Right cardiac atrium (tissue), 5 donors: Measurements from ENCODE around the gene TMEM214. TPM values are rescaled to one million over a fixed set of nuclear protein-coding genes. Genes with fewer than 3 reads are reported as not detected.
"Not testable (repeated sequence)": the region's sequence is repeated elsewhere in the genome, so short reads cannot be mapped to it uniquely, and the experiment has no call there.

ENCODE experiments used
- ATAC-seq, 2 donors: fragments of 200-7000 bp; cut with Tn5 transposase; one replicate each; pipeline versions ENCODE4 v1.8.0 to v1.9.1; 2020; ENCODE audit warnings: moderate library complexity in 2 of 2, mild to moderate bottlenecking in 1 of 2
- DNase-seq, 3 donors: peaks; one replicate each; pipeline ENCODE4 v3.0.0-alpha.2; 2020
- H3K27ac ChIP-seq: one replicate; pipeline ENCODE4 v1.5.1; 2013; ENCODE audit warnings: mild to moderate bottlenecking, low read length, control low read depth, moderate library complexity
- H3K27me3 ChIP-seq: one replicate; pipeline ENCODE4 v1.6.1; 2013; ENCODE audit not compliant: control insufficient read depth, insufficient read depth
- H3K4me1 ChIP-seq: one replicate; pipeline ENCODE4 v1.6.1; 2013; ENCODE audit warnings: low read length; ENCODE audit not compliant: control insufficient read depth, insufficient read depth
- H3K4me3 ChIP-seq: one replicate; pipeline ENCODE4 v1.5.1; 2013; ENCODE audit warnings: low read length, control low read depth
- H3K9me3 ChIP-seq: one replicate; pipeline ENCODE4 v1.6.1; 2013; ENCODE audit warnings: low read length; ENCODE audit not compliant: control insufficient read depth
- WGBS: extraction: QIAGEN DNeasy Blood & Tissue Kit; methylation state at CpG from one replicate; pipeline ENCODE4 v1.1.7; 2013; 5-methylcytosine and 5-hydroxymethylcytosine counted together
- intact Hi-C, 4 donors: fragments of 100-400 bp; cut with DNase I; formaldehyde crosslinking; loops; one replicate each; pipeline versions ENCODE4 v1.11.0 to v1.14.0; 2022 to 2023
- polyA plus RNA-seq: library from polyadenylated mRNA; stranded (reverse); fragments of 200-250 nt; gene quantifications from one replicate; pipeline ENCODE4 v1.2.3, GENCODE V29; 2013
- total RNA-seq, 4 donors: library from RNA; stranded (reverse); fragmentation: NEBNext Ultra II Directional; extraction: Animal tissue kit (Norgen Biotek cat#: 25700); gene quantifications; one replicate each; pipeline ENCODE4 v1.2.1, GENCODE V29; 2021
- donor health status: healthy with polysubstance abuse.
- donor health status: DM: no; HTN: yes; CAD: no.
- donor health status: DM: no; HTN: no; CAD: no.
- donor health status: DM: no; HTN: yes; CAD: no; lungs with severe emphysema.
- donor health status: DM: yes; HTN: yes; CAD: no.

Gene TMEM214
- total and polyA plus RNA-seq, 5 donors: 29.4 to 56.7 (median 46.0) TPM

DNA sequence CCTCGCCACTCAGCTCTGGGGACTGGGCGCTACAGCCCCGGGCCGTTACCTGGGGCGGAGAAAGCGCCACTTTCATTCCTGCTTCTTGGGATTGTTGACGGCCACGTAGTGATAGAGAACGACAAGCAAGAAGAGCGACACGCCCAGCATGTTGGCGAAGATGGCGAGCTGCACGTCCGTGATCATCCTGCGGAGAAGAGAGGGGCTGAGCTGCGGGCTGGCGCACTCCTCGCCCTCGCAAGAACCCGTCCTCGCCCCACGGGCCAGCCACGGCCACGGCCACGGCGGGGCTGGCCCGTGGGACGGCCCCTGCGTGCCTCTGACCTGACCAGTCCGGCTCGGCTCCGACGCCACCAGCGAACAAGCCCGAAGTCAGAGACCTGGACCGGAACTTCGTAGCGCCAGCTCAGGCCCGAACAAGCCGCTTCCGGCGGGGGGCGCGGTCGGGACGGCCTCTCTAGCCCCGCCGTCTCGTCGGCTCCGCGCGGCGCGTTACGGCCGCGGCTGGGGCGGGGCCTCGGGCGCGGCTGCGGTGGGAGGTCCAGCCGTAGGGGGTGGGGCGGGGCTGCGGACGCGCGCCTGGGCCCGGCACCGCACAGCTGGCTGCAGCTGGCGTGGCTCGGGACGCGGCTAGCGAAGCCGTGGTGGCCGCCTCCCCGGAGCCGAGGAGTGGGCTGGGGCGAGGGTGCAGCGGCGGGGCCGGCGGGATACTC lies 38.7 kb downstream of the TMEM214 start, which contains the start of gene OST4:
TSS of gene OST4 (minus strand) at position 378 of the 713 bp plus-strand sequence.
- H3K4me3 ChIP-seq: peak within 1 kb of the TSS; percentile 68
- ATAC-seq (peak; percentile 95), DNase-seq (peak; percentile 95 to 98 (median 98))
- H3K4me1 ChIP-seq: peaks cover 6% of the 10 kb centered on the region
- intact Hi-C loops: no loop called here
- H3K27ac ChIP-seq: peak within 1 kb of the TSS; percentile 76
- no peaks in the 10 kb centered on the region for H3K27me3 ChIP-seq
- WGBS: under 1% methylated on average over 86 of the region's 86 CpGs
- H3K9me3 ChIP-seq: no peaks in the 10 kb centered on the region

GRCh38 chr2:27071990-27072830 lies 39.4 kb downstream of the TMEM214 start:
- Histone ChIP-seq H3K4me3 (peak overlapping the region; percentile 68), H3K27me3 (no peaks in the 10 kb centered on the region), H3K4me1 (peaks cover 6% of the 10 kb centered on the region), H3K27ac (peak overlapping the region; percentile 76), H3K9me3 (no peaks in the 10 kb centered on the region)
- intact Hi-C loops: no loop called here
- 2% methylated on average over 34 of the region's 34 CpGs for WGBS
- DNase-seq (peak; percentile 73 to 94 (median 93)), ATAC-seq (peak; percentile 39 to 53)

- Histone ChIP-seq H3K9me3 (no peaks in the 10 kb centered on the region), H3K4me1 (peaks cover 6% of the 10 kb centered on the region), H3K4me3 (no peak overlapping the region), H3K27me3 (no peaks in the 10 kb centered on the region), H3K27ac (peak overlapping the region; percentile 76)
- ATAC-seq (no peak), DNase-seq (no peak)
- intact Hi-C loops: no loop called here
- 48% methylated on average over 5 of the region's 5 CpGs for WGBS
Observed at GRCh38 chr2:27072920-27073319, 40.2 kb downstream of the TMEM214 start.

- H3K4me1 ChIP-seq: peaks cover 4% of the 10 kb centered on the region
- peak overlapping the region; percentile 75 for H3K27ac ChIP-seq
- ATAC-seq (no peak), DNase-seq (peak in 1 of 3 donors; percentile 23)
- no peaks in the 10 kb centered on the region for H3K27me3 ChIP-seq
- WGBS: 15% methylated on average over 2 of the region's 2 CpGs
- no peak overlapping the region for H3K4me3 ChIP-seq
- intact Hi-C loops: no loop called here
- H3K9me3 ChIP-seq: no peaks in the 10 kb centered on the region
Observed at GRCh38 chr2:27073782-27074181, 41.0 kb downstream of the TMEM214 start.

- H3K27me3 ChIP-seq: no peaks in the 10 kb centered on the region
Observed at GRCh38 chr2:27074738-27075565, 42.2 kb downstream of the TMEM214 start.

DNA sequence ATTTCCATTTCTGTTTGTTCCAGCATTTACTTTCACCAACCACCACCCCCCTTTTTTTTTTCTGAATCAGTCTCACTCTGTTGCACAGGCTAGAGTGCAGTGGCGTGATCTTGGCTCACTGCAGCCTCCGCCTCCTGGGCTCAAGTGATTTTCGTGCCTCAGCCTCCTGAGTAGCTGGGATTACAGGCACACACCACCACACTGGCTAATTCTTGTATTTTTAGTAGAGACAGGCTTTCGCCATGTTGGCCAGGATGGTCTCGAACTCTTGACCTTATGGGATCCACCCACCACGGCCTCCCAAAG lies 42.8 kb downstream of the TMEM214 start:
- H3K9me3 ChIP-seq, H3K27ac ChIP-seq, H3K27me3 ChIP-seq, H3K4me1 ChIP-seq, ATAC-seq, intact Hi-C loops, H3K4me3 ChIP-seq: not testable (repeated sequence)
- DNase-seq: peak in 1 of 3 donors; percentile 49
- WGBS: 73% methylated on average over 6 of the region's 6 CpGs

More at GRCh38 chr2:27074738-27075565, 42.2 kb downstream of the TMEM214 start:
- H3K27ac ChIP-seq: no peak overlapping the region
- 36% methylated on average over 4 of the region's 4 CpGs for WGBS
- no peaks in the 10 kb centered on the region for H3K4me1 ChIP-seq
- H3K9me3 ChIP-seq: no peaks in the 10 kb centered on the region
- peak; percentile 53 to 87 (median 84) for DNase-seq
- ATAC-seq: no peak
- intact Hi-C loops: no loop called here
- H3K4me3 ChIP-seq: no peak overlapping the region

GRCh38 chr2:27076323-27076722 lies 43.6 kb downstream of the TMEM214 start:
- no peak for DNase-seq
- 83% methylated on average over 4 of the region's 4 CpGs for WGBS
- Histone ChIP-seq H3K4me3 (no peak overlapping the region), H3K27me3 (no peaks in the 10 kb centered on the region), H3K9me3 (no peaks in the 10 kb centered on the region), H3K27ac (no peak overlapping the region), H3K4me1 (peaks cover 4% of the 10 kb centered on the region)
- ATAC-seq: no peak
- intact Hi-C loops: no loop called here

DNA sequence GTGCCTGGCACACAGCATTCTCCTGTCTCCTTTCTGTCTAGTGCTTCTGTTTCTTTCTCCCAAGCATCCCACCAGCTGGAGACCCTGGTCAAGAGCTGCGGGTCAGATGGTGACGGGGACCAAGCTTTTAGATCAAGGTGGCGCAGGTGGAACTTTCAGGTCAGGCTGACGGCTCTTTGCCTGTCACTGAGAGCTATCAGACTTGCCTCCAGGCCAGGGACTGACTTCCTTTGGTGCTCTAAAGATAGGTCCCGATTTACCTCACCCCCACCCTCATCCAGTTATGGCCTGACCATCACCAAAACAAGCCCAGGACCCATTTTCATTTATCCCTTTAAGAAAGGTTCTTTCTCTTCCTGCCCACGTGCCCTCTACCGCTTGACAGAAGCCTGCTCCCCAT lies 44.5 kb downstream of the TMEM214 start:
- DNase-seq (peak in 1 of 3 donors; percentile 39), ATAC-seq (no peak)
- Histone ChIP-seq H3K4me3 (no peak overlapping the region), H3K9me3 (no peaks in the 10 kb centered on the region), H3K4me1 (peaks cover 4% of the 10 kb centered on the region), H3K27me3 (no peaks in the 10 kb centered on the region), H3K27ac (no peak overlapping the region)
- intact Hi-C loops: no loop called here
- WGBS: 69% methylated on average over 7 of the region's 7 CpGs

DNA sequence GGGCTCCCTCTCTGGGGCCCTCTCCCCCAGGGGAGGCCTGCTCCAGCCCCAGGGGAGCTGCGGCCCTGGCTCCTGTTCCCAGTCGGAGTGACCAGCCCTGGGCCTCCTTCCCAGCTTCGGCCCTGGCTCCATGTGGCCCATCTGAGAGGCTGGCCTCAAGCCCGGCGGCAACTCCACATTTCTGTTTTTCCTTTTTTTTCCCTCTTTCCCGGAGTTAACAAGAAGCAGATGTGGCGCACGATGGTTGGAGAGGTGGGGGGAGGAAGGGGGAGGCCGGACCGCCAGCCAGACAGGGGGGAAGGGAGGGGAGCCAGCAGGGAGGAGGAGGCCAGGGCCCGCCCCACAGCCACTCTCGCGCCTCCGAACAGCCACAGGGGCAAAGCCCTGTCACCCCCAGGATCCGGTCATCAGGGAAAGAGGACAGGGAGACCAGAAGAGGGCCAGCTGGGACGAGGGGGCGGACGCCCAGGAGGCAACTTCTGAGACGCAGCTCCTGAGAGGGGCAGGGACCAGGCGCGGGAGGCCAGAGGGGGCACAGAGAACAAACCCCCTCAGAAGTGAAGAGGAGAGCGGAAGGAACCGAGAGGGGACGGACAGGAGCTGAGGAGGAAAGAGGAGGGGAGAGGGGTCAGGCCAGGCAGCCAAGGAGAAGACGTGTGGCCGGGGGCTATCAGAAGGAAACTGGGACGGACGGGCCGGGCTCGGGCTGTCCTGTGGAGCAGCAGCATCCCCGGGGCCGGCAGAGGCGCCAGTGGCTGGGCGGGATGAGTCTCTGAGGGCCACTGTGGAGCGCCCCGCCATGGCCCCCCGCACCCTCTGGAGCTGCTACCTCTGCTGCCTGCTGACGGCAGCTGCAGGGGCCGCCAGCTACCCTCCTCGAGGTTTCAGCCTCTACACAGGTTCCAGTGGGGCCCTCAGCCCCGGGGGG lies 45.8 kb downstream of the TMEM214 start, which contains the start of gene EMILIN1:
TSS of gene EMILIN1 (plus strand) at position 349 of the 928 bp plus-strand sequence. CDS start at position 800, 451 bp downstream.
- Histone ChIP-seq H3K27me3 (no peaks in the 10 kb centered on the region), H3K4me1 (peaks cover 4% of the 10 kb centered on the region), H3K27ac (peak within 1 kb of the TSS; percentile 65), H3K4me3 (peak within 1 kb of the TSS; percentile 57), H3K9me3 (no peaks in the 10 kb centered on the region)
- peak; percentile 90 to 96 (median 95) for DNase-seq
- WGBS: 28% methylated on average over 41 of the region's 41 CpGs
- intact Hi-C loops: no loop called here
- ATAC-seq: peak; percentile 69 to 81
